Fibroblast of lung (primary cell): ENCODE results near the gene SNX4. TPM values are rescaled to one million over a fixed set of nuclear protein-coding genes. Genes with fewer than 3 reads are reported as not detected.

Experiments
- DNase-seq, 2 donors: peaks; one replicate each; pipeline versions ENCODE4 v3.0.0 to v3.0.0-alpha.2; 2010; ENCODE audit warnings: low read depth in 2 of 2
- H2AFZ ChIP-seq: 2 replicates; pipeline ENCODE4 v1.5.1; 2012; ENCODE audit warnings: low read length, control low read depth, inconsistent platforms
- H3K27ac ChIP-seq: 2 replicates; pipeline ENCODE4 v1.5.1; 2011; ENCODE audit warnings: low read length, control low read depth; ENCODE audit not compliant: insufficient read depth
- H3K27me3 ChIP-seq: 2 replicates; pipeline ENCODE4 v1.5.1; 2011; ENCODE audit warnings: mild to moderate bottlenecking, low read length; ENCODE audit not compliant: control insufficient read depth, insufficient read depth
- H3K36me3 ChIP-seq: 2 replicates; pipeline ENCODE4 v1.5.1; 2011; ENCODE audit warnings: low read length; ENCODE audit not compliant: control insufficient read depth, insufficient read depth
- H3K4me1 ChIP-seq: 2 replicates; pipeline ENCODE4 v1.5.1; 2011; ENCODE audit warnings: low read length; ENCODE audit not compliant: control insufficient read depth, insufficient read depth; ENCODE audit errors: extremely low read depth
- H3K4me2 ChIP-seq: 2 replicates; pipeline ENCODE4 v1.5.1; 2011; ENCODE audit warnings: low read length, control low read depth; ENCODE audit not compliant: insufficient read depth; ENCODE audit errors: extremely low read depth
- H3K4me3 ChIP-seq, 4 experiments: fragments of 200-600 bp in 1 of 4; sonication (generic) in 1 of 4; replicated peaks in 1 of 4; 2 replicates each; pipeline ENCODE4 v1.5.1; 2011 to 2016; ENCODE audit warnings: low read length in 4 of 4, low read depth in 3 of 4, mild to moderate bottlenecking in 3 of 4, control low read depth in 2 of 4, inconsistent platforms in 1 of 4, mixed read lengths in 1 of 4; ENCODE audit not compliant: insufficient read depth in 1 of 4; ENCODE audit errors: control extremely low read depth in 1 of 4
- H3K79me2 ChIP-seq: 2 replicates; pipeline ENCODE4 v1.5.1; 2012; ENCODE audit warnings: mild to moderate bottlenecking, low read length, inconsistent platforms; ENCODE audit not compliant: control insufficient read depth, insufficient read depth
- H3K9ac ChIP-seq: 2 replicates; pipeline ENCODE4 v1.5.1; 2011; ENCODE audit warnings: mild to moderate bottlenecking, low read length, control low read depth; ENCODE audit not compliant: insufficient read depth
- H3K9me3 ChIP-seq: 2 replicates; pipeline ENCODE4 v1.5.1; 2012; ENCODE audit warnings: low read depth, low read length; ENCODE audit not compliant: control insufficient read depth, insufficient read depth
- H4K20me1 ChIP-seq: 2 replicates; pipeline ENCODE4 v1.5.1; 2011; ENCODE audit warnings: low read length; ENCODE audit not compliant: control insufficient read depth, insufficient read depth; ENCODE audit errors: extremely low read depth
- EZH2 ChIP-seq: IDR thresholded peaks from 2 replicates; pipeline ENCODE4 v1.5.1; 2012; ENCODE audit warnings: low read length, control low read depth, mild to moderate bottlenecking; ENCODE audit errors: missing control alignments
- polyA plus RNA-seq, 2 donors: library from polyadenylated mRNA; depleted of rRNA in 1 of 2; stranded (reverse) in 1 of 2; unstranded in 1 of 2; fragments of >200 nt; gene quantifications; 2 replicates each; pipeline ENCODE4 v1.2.1, GENCODE V29; 2011 to 2012; ENCODE audit warnings: missing spikeins in 1 of 2
- total RNA-seq: library from RNA; depleted of rRNA; stranded (reverse); fragments of >200 nt; gene quantifications from 2 replicates; pipeline ENCODE4 v1.2.1, GENCODE V29; 2014
- TF ChIP-seq, protein P1 (sequence below), 2 donors: IDR thresholded peaks in 1 of 2; conservative IDR thresholded peaks in 1 of 2; 1 replicate in 1 of 2; 2 replicates in 1 of 2; pipeline ENCODE4 v1.5.1; 2011 to 2012; ENCODE audit warnings: low read length in 2 of 2, control low read depth in 1 of 2, inconsistent platforms in 1 of 2, low read depth in 1 of 2, mild to moderate bottlenecking in 1 of 2

Gene SNX4
- total and polyA plus RNA-seq, 2 donors (not counting 1 experiment from before 2014, with no cell fraction given) = 22.1 to 23.8 TPM

DNA sequence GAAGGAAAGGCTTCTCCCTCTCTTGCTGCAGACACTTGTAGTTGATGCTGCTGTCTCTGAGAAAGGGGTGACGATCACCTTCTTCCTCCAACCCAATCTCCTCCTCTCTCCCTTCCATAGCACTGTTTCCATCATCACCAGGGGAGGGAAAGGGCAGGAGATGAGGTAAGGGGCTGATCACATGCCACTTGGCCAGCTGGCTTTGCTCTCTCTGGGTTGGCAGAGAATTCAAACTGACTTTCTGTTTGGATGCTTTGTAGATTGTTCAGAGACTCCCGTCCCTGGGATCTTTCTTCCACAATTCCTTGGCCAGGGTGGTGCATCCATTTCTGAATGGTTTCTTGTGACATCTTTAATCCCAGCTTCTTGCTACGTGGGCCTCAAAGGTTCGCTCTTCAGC lies 101.7 kb downstream of the SNX4 start:
- H3K36me3 ChIP-seq = no peaks in the 10 kb centered on the region
- no peaks in the 10 kb centered on the region for H4K20me1 ChIP-seq
- H3K9ac ChIP-seq = no peak overlapping the region
- no peaks in the 10 kb centered on the region for H3K79me2 ChIP-seq
- no peak for DNase-seq
- no peak overlapping the region for H3K4me2 ChIP-seq
- H2AFZ ChIP-seq = no peak overlapping the region
- TF ChIP-seq, protein P1, sequence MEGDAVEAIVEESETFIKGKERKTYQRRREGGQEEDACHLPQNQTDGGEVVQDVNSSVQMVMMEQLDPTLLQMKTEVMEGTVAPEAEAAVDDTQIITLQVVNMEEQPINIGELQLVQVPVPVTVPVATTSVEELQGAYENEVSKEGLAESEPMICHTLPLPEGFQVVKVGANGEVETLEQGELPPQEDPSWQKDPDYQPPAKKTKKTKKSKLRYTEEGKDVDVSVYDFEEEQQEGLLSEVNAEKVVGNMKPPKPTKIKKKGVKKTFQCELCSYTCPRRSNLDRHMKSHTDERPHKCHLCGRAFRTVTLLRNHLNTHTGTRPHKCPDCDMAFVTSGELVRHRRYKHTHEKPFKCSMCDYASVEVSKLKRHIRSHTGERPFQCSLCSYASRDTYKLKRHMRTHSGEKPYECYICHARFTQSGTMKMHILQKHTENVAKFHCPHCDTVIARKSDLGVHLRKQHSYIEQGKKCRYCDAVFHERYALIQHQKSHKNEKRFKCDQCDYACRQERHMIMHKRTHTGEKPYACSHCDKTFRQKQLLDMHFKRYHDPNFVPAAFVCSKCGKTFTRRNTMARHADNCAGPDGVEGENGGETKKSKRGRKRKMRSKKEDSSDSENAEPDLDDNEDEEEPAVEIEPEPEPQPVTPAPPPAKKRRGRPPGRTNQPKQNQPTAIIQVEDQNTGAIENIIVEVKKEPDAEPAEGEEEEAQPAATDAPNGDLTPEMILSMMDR (conservative IDR thresholded peaks at IDR 0.05 in 1 of 2, IDR thresholded peaks at IDR 0.05 in 1 of 2; ENCODE audit: low read depth in 1 of 2, low read length in 2 of 2) = no peak
- TF ChIP-seq EZH2 = no peak
- no peaks in the 10 kb centered on the region for H3K4me1 ChIP-seq
- no peak overlapping the region for H3K4me3 ChIP-seq
- H3K27ac ChIP-seq = no peak overlapping the region
- H3K27me3 ChIP-seq = no peaks in the 10 kb centered on the region
- H3K9me3 ChIP-seq = no peaks in the 10 kb centered on the region

DNA sequence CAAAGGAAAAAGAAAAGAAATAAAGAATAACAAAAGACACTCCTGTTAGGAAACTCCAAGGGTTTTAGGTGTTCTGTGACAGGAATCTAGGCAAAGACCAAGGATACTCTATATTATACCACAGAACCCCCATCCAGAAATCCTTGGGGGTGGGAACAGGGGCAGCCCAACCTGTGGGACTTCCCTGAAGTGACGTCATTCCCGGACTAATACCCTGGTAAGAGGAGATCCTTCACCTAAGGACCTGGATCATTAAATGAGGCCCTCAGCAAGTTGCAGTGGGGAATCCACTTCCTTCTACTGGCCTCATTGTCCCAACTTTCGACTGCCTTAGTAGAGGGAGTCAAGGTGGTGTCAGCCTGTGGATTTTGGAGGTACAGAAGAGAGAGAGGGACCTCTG lies 103.8 kb downstream of the SNX4 start:
- no peaks in the 10 kb centered on the region for H3K27me3 ChIP-seq
- no peak for DNase-seq
- TF ChIP-seq, protein P1 (conservative IDR thresholded peaks at IDR 0.05 in 1 of 2, IDR thresholded peaks at IDR 0.05 in 1 of 2; ENCODE audit: low read depth in 1 of 2, low read length in 2 of 2) = no peak
- no peak for TF ChIP-seq EZH2

DNA sequence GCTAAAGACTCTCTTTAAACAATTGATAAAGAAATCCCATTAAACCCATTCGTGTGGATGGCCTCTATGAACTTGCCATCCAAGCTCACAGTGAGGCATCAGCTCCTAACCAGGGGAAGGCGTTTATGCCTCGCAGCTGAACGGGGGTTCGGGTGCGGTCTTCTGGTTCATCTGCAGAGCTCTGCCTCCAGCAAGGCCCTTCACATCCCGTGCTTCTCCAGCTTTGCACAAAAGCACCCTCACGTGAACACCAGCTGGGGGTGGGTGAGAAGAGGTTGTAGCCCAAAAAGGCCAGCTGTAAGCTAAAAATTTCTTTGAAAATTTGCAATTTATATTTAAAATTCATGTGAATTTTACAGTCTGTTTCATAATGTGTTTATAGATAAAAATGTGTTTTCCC lies 105.3 kb downstream of the SNX4 start:
- Histone ChIP-seq H4K20me1 (no peaks in the 10 kb centered on the region), H3K36me3 (no peaks in the 10 kb centered on the region), H2AFZ (no peak overlapping the region), H3K4me1 (no peaks in the 10 kb centered on the region), H3K4me3 (no peak overlapping the region), H3K4me2 (no peak overlapping the region), H3K9me3 (no peaks in the 10 kb centered on the region), H3K79me2 (no peaks in the 10 kb centered on the region), H3K9ac (no peak overlapping the region), H3K27me3 (no peaks in the 10 kb centered on the region), H3K27ac (no peak overlapping the region)
- DNase-seq = no peak
- no peak for TF ChIP-seq EZH2
- TF ChIP-seq, protein P1 (conservative IDR thresholded peaks at IDR 0.05 in 1 of 2, IDR thresholded peaks at IDR 0.05 in 1 of 2; ENCODE audit: low read depth in 1 of 2, low read length in 2 of 2) = no peak

More for the DNA sequence above, 103.8 kb downstream of the SNX4 start:
- H3K79me2 ChIP-seq = no peaks in the 10 kb centered on the region
- no peak overlapping the region for H3K4me3 ChIP-seq
- H3K4me2 ChIP-seq = no peak overlapping the region
- H3K36me3 ChIP-seq = no peaks in the 10 kb centered on the region
- no peaks in the 10 kb centered on the region for H3K4me1 ChIP-seq
- no peak overlapping the region for H3K9ac ChIP-seq
- H3K9me3 ChIP-seq = no peaks in the 10 kb centered on the region
- H3K27ac ChIP-seq = no peak overlapping the region
- no peak overlapping the region for H2AFZ ChIP-seq
- no peaks in the 10 kb centered on the region for H4K20me1 ChIP-seq
